NCI-H82 (cell line): ENCODE data around the gene PRR5L.

Experiments
- DNase-seq: peaks from one replicate; lab custom pipeline; 2025; lab: John Stamatoyannopoulos, UW

Gene PRR5L, protein sequence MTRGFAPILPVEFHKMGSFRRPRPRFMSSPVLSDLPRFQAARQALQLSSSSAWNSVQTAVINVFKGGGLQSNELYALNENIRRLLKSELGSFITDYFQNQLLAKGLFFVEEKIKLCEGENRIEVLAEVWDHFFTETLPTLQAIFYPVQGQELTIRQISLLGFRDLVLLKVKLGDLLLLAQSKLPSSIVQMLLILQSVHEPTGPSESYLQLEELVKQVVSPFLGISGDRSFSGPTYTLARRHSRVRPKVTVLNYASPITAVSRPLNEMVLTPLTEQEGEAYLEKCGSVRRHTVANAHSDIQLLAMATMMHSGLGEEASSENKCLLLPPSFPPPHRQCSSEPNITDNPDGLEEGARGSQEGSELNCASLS

GRCh38 chr11:36295926-36296325 is at the start of gene PRR5L:
Gene PRR5L (plus strand): TSS chr11:36296288. CDS start chr11:36401122, 104,834 bp downstream.
- no peak for DNase-seq

DNA sequence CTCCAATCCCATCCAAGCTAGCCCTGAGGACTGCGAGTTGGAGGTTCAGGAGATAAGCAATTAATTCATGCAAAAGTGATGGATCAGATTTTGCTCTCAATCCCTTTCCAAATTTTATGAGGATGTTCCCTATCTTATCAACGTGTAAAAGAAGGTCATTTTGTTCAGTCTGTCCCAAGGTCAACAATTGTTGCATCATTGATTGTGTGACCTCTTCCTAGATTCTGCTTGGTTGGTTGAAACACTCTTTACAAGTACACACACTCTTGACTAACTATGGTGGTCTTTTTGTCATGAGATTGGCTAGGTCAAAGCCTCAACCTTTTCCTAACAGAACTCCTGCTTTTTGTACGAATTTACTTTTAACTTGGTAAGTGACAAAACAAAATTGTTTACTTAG is 48.6 kb upstream of the PRR5L start:
- DNase-seq = no peak

GRCh38 chr11:36248436-36248835 is 47.7 kb upstream of the PRR5L start:
- DNase-seq = peak; percentile 89

DNA sequence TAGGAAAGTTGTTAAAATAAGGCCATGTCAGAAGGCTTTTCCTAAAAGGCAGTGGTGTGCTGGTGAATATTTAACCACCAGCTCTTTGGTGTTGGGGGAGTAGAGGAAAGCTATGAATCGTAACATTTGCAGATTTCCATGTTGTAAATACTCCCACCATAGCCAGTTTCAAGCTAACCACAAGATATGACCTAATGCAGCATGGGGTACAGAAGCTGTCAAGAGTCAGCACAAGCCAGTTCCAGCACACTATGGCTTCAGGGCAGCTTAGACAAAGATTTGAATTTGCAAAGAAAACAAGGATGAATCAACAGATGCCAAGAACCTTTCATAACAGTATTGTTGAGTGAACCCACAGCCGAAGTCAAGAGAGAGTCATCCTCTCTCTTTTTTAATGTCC is 46.8 kb upstream of the PRR5L start:
- DNase-seq = no peak

DNA sequence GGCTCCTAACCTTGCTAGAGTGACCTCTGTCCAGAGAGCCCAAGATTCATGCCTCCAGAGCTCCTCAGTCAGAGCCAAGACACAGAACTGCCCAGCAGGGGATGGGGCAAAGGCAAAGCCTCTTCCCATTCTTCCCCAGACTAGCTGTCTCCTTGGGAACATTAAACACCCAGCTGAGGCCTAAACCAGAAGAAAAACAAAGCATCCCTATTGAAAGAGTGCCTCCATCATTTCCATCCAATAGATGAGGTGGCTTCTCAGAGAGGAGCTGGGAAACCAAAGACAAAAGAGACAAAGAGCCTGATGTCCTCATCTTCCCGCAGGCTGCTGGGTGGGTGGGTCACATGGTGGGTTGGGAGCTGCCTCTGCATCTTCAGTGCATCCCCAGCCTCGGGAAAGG is 44.3 kb upstream of the PRR5L start:
- no peak for DNase-seq

- peak; percentile 99 for DNase-seq
These were observed 42.9 kb upstream of the PRR5L start for GRCh38 chr11:36253238-36253637.

GRCh38 chr11:36254713-36255112 is 41.4 kb upstream of the PRR5L start:
- DNase-seq = no peak

DNA sequence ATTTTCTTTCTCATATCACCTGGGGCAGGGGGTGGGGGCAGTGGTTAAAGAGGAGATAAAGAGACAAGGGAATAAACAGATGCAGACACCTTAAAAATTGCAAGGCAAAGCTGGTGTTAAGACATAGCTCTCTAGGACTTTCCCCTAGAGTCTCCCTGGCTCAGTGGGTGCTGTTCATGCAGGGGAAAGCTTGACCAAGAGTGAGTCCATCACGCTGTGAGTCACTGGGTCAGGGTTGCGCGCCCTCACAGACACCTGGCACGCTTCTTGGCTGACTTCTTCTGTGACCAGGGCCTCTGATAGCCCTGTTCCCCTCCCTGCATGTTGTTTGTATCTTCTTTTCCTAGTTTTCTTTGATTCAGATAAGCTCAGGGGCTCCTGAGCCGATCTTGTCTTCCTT is 38.7 kb upstream of the PRR5L start:
- no peak for DNase-seq

DNA sequence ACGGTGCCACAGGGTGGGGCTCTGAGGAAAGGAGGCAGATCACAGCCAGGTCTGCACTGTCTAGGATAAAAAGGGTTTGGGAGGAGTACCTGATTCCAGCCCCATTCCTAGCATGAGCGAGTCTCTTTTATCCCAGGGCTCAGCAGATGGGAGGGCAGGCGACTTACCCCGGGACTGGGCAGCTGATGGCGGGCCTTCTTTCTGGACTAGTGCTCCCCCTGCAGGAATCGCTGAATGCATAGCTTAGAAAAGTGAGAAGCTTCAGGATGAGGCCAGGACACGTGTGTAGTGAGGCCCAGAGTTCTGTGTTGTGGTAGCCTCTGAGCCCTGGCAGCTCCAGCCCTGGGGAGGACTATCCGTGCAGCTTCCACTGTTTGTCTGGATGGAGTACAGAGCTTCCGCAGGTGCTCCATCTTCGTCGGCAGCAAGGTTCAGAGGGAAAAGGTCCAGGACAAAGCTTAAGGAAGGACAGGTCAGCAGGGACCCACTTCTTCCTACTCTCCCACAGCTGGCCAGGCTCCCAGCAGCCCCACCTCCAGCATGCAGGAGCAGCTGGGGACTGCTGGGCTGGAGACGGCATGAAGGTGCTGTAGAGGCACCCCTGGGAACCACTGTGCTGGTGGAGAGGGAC is 37.2 kb upstream of the PRR5L start:
- DNase-seq = peak; percentile 92

GRCh38 chr11:36261094-36261493 is 35.0 kb upstream of the PRR5L start:
- no peak for DNase-seq

DNA sequence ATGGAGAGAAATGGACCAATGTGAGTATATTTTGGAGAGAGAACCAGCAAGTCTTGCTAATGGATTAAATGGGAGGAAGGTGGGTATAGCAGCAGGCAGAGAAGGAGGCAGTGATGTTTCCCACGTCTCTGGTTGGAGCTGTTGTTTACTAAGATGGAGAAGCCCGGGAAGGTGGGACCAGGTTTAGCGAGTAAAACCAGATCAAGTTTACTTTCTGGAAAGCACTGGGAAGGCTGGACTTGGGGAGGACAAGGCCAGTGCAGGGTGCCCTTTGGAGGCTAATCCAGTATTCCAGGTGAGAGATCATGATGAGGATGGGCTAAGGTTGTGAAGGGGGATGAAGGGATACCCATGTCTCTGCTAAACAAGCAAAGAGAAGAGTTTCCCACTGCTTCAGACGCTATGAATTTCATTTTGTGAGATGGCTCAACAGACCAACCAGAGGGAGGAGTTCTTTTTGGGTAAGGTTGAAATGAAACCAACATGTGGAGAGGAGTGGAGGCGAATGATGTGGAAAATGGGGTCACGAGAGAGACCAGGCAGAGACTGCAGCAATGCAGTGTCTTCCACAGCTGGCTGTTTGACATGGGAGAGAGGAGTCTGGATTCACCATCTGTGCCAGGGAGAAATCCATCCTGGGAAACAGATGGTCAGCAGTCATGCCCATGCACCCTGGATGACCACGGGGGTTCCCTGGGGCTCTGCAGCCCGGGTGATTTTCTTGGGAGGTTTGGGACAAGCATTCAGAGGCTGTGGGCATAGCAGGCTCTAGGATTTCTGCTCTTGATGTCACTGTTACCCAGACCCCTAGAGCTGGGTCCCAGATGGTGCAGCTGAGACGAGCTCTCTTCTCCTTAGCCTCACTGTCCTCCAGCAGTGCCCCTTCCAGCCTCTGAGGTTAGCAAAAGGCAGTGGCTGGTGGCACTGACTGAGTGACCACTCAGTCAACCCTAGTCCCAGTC is 31.8 kb upstream of the PRR5L start:
- no peak for DNase-seq

GRCh38 chr11:36264973-36265344 is 31.1 kb upstream of the PRR5L start:
- DNase-seq = no peak

DNA sequence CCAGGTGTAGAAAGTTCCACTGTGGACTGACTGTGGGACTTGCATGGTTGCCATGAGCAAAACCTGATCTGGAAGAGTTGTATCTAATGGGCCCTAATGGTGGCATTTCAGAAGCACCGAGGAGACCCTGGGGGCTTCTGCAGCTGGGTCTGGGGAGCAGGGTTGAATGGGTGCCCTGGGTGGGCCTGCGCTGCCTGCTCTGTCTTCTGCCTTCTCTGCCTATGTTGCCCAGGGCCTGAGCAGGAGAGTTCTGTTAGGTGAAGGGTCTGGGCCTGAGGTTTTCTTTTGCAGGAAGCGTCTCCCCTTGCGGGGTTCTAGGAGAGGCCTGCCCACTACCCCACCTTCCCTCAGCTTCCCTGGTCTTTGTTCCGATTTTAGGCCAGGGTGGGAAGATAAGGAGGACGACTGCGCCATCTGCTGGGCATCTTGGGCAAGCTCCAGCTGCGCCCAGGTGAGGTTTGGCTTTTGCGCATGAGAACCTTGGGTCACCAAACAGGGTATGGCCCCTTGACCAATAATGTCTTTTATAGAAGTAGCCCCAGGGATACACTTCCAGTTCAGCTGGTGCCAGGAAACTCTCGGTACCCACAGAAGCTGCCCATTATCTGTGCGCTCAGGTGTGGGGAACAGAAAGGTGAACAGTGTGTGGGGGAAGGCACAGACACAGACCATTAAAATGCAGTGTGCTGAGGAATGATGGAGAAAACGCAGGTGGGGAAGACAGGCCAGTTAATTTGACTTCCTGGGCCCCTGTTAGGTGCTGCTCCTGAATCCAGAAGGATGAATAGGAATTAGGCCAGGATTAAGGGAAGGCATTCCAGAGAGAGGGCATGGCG is 30.1 kb upstream of the PRR5L start:
- DNase-seq = peak; percentile 74

DNA sequence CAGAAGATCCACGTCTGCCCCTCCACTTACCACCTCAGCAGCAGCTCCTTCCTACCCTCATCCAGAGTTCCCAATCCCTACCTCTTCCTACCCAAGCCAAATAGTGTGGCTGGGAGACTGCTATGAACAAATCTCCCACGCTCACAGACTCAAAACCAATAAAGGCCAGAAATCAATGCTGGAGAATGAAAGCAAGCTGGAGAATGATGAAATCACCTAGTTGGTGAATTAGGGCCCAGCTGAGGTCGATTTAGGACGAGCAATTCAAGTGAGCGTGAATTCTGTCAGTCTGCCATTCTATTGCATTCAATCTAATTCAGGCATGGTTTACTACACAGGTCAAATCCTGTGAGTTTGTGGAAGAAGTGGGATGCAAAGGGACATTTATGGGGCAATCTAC is 29.3 kb upstream of the PRR5L start:
- DNase-seq = no peak

DNA sequence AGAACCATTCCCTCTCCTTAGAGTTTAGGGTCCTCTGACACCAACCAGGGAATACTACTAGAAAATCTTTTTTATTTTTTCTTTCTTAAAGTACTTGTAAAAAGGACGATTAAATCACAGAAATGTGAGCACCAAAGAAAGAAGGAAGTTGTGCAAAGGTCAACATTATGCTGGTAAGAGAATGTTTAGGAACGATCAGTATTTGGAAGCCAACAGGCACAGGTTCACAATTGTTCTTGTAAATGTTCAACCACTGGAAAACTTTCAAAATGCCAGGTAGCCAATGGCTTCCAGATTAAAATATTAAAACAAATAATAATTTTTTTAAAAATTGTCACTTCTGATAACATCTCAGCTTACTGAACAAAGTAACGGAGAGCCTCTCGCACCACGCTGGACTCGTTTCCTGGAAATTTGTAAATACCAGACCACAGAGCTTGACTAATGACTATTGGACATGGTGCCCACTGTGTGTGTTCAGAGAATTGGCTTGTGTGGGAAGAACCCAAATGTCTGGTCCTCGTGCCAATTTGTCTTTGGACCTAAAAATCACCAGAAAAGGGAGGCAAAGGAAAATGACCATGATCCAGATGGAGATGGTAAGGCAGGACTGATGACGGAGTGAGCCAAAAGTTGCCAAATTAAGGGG is 27.6 kb upstream of the PRR5L start:
- DNase-seq = no peak

DNA sequence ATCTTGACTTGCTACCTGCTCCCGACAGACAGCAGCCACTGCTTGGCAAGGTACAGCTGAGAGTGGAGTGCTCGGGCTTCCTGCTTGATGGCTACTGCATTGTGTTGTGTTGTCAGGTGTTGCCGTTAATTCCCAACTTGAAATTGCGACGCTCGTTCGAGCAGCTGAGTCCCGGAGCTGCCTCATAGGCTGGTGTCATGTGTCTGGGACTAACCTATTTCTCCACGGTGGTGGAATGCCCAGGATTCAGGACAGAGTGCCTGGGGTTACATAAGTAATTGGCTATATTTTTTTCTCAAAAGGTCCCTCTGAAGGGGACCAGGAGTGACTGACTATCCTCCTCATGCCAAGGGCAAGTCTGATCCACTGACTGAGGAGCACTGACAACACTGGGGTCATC is 25.4 kb upstream of the PRR5L start:
- DNase-seq = no peak

GRCh38 chr11:36271794-36272407 is 24.2 kb upstream of the PRR5L start:
- DNase-seq = no peak

- peak; percentile 86 for DNase-seq
These were observed 23.0 kb upstream of the PRR5L start for GRCh38 chr11:36273110-36273509.

- no peak for DNase-seq
These were observed 21.7 kb upstream of the PRR5L start for GRCh38 chr11:36274414-36274813.

DNA sequence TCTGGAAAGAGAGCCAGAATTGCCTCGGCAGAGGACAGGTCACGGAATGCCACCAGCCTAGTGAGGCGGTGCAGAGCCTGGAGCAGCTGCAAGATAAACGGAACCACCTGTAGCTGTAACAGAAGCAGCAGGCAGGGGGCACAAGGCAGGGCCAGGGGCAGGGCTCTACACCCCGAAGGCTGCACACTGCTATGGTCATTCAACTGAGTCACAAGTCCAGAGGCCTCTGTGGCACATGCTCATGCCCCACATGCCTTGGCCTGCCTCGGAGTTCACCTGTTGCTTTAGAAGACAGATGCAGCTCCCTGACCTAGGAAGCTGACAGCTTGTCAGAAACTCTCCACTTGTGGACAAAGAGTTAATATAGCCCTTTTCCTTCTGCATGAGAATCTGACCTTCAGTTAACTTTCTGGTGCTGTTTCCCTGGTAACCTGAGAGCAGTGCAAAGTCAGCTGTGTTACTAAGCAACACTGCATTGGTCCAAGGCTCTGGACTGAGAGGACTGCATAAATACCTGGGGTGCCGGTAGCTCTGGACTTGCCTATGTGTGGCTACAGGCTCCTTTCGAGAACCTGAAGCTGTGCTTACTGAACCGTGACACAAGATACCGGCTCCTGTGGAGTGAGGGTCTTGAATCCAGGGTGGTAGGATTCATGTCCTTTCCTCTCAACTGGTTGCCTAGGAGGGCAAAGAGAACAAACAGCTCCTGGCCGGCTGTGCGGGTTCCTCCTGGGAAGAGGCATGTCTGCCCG is 17.4 kb upstream of the PRR5L start:
- no peak for DNase-seq
